GM19467 (cell line): ENCODE data around the gene PFKL.
"Not testable (repeated sequence)": the region's sequence is repeated elsewhere in the genome, so short reads cannot be mapped to it uniquely, and the experiment has no call there.

Experiments
- ATAC-seq: cut with Tn5 transposase; IDR thresholded peaks from one replicate; pipeline ENCODE4 v1.9.1; 2021; ENCODE audit warnings: mild to moderate bottlenecking, moderate library complexity; ENCODE audit not compliant: unreplicated experiment

The PFKL gene

DNA sequence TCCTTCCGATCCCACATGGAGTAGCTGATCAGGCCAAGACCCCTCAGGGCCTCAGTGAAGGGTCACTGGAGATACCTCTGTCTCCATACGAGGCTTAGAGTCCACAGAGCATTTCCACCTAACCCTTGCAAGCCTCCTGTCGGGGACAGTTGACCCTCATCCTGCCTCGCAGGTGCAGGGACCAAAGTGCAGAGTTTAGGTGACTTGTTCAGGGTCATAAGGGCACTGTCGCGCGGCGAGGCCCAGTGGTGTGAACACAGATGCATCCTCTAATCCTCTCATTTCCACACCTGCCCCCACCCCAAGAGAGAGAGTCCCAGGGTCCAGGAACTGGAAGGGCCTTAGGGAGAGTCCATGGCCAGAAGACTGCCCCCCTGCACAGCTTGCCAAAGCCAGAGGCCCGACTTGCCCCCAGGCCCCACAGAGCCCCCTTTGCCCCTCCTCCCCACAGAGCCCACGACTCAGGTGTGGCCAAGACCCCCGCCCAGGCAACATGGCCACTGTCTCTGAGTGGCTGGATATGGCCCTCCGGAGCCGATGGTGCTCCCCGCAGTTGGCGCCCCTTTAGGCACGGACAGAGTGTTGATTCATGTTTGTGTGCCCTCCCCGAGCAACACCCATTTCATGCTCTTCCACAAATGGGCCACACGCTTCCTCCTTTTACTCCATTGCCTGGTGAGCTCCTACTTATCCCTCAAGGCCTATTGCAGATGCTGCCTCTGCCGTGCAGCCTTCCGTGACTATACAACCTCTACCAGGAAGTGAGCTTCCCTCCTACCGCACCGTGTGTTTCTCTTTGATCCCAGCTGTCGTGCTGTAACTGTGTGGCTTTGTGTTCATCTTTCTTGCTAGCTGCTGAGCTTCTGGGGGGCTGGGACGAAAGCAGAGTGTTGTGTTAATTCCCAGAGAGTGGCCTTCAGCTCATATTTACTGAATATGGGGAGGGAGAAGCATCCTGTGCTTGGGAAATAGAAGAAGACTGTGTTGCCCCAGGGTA lies 55.2 kb downstream of the PFKL start:
- ATAC-seq: no peak

DNA sequence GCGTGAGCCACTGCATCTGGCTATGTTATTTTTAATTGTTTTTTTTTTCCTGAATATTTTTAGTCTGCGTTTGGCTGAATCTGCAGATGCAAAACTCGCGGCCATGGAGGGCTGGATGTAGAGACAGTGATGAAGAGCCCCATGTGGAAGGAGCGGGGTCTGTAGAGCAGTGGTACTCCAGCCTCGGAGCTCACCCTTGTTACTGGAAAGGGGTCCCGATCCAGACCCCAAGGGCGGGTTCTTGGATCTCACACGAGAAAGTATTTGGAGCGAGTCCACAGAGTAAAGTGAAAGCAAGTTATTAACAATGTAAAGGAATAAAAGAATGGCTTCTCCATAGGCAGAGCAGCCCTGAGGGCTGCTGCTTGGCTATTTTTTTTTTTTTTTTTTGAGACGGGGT lies 56.3 kb downstream of the PFKL start:
- ATAC-seq: no peak

DNA sequence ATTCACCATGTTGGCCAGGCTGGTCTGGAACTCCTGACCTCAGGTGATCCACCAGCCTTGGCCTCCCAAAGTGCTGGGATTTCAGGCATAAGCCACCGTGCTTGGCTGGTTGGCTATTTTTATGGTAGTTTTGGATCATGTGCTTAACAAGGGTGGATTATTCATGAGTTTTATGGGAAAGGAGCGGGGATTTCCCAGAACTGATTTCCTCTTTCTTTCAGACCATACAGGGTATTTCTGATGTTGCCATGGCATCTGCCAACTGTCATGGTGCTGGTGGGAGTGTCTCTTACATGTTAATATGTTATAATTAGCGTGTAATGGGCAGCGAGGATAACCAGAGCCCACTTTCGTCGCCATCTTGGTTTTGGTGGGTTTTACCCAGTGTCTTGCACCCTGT lies 56.8 kb downstream of the PFKL start:
- no peak for ATAC-seq

DNA sequence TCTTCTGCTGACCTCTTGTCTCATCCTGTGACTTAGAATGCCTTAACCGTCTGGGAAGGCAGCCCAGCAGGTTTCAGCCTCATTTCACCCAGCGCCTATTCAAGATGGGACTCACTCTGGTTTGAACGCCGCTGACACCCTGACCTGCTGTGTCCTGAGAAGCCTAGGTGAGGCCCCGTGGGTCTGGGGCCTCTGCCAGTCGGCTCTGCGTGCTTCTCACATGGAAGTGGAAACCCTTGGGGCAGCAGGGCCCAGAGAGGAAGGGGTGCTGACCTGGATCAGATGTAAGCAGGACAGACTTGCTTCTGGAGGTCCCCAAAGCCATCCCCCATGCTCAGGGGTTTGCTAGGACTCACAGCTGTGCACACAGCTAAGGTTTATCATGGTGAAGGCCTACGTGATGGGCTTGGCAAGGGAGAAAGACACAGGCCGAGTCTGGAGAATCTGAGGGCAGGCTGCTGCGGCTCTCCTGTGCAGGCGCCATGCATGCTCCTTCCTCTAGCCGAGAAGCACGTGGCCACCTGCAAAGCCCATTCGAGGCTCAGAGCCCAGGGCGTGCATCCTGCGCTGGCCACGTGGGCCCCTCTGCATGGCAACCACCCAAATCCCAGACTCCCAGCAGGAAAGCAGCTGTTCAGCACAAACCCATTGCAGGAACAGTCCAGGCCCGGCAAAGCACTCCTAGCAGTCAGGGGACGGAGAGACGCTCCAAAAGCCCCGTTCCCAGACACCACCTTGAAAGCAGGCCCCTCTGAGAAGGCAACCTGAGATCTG lies 57.4 kb downstream of the PFKL start:
- no peak for ATAC-seq

DNA sequence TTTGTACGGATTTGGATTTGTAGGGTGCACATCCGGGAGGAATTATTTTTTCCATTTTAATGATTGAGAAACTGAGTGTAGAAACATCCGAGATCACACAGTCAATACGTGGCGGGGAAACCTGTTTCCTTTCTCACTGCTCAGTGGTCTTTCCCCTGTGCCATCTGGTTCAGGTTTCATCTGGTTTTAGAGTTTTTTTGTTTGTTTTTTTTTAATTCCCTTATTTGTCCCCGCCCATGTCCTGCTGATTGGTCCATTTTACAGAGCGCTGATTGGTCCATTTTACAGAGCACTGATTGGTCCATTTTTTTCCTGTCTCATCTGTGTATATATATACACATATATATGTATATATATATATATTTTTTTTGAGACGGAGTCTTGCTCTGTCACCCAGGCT lies 59.5 kb downstream of the PFKL start:
- ATAC-seq: no peak

DNA sequence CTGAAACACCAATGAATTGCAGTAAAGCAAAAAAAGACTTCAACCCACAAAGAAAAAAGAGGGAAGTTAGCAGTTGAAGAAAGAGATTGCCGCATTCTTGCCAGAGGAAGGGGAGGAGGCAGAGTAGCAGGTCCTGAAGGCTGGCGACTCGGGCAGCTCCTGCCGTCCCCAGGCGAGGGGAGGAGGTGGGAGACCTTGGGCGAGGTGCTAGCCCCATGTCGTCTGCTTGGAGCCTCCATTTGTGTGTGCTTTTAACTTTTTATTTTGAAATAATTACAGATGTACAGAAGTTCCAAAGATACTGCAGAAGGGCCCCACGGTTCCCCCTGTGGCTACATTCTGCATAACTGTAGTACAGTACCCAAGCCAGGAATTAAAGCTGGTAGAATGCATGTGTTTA lies 60.3 kb downstream of the PFKL start:
- ATAC-seq: no peak

DNA sequence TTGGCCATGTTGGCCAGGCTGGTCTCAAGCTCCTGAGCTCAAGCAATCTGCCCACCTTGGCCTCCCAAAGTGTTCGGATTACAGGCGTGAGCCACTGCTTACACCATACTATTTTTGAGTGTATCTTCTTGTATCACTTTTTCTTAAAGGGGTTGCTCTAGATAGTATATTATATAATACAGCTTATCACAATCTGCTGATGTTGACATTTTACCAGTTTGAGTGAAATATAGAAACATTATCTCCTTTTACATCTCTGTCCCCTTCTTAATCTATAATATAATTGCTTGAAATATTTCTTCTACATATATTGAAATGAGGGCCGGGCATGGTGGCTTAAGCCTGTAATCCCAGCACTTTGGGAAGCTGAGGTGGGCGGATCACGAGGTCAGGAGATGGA lies 62.0 kb downstream of the PFKL start:
- not testable (repeated sequence) for ATAC-seq

DNA sequence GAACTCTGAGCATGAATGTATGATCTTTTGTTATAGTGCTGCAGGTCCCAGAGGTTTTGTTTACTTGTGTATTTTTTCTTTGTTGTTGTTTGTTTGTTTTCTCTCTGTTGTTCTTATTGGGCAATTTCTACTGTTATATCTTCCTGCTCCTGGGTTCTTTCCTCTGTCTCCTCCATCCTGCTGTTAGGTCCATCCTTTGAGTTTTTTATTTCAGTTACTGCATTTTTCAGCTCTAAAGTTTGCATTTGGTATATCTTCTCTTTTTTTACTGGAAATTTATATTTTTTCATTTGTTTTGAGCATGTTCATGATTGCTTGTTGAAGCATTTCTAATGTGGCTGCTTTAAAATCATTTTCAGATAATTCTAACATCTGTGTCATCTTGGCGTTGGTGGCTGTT lies 63.4 kb downstream of the PFKL start:
- no peak for ATAC-seq

DNA sequence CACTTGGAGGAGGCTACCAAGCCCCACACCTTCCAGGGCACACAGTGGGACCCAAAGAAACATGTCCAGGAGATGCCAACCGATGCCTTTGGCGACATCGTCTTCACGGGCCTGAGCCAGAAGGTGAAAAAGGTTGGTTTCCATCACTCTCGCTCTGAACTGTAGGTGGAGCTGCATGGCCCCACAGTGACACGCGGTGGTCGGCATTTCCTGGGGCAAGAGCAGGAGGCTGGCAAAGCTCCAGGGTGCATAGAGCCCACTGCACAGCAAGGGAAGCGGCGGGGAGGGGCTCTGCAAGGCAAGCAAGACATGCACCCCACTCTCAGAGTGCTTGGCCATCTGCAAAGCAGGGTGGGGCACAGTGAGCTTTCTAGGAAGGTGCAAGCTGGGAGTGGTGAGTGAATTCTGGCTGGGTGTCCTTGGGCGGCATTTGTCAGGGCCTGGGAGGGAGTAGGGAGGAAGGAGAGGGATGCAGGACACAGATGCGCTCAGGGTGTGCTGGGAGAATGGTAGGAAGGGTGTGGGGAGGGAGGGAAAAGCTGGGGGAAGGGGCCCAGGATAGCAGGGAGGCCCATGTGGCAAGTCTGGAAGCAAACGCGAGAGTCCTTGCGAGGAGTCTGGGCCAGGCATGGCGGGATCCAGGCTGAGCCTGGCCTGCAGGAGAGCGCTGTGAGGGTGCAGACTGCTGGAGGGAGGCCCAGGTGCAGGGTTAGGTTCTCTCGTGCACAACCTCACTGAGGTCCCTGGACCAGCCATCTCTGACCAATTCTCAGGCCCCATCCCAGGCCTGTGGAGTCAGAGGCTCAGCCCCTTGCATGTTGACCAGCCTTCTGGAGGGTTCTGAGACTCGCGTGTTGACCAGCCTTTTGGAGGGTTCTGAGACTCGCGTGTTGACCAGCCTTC lies 64.5 kb downstream of the PFKL start:
- no peak for ATAC-seq

DNA sequence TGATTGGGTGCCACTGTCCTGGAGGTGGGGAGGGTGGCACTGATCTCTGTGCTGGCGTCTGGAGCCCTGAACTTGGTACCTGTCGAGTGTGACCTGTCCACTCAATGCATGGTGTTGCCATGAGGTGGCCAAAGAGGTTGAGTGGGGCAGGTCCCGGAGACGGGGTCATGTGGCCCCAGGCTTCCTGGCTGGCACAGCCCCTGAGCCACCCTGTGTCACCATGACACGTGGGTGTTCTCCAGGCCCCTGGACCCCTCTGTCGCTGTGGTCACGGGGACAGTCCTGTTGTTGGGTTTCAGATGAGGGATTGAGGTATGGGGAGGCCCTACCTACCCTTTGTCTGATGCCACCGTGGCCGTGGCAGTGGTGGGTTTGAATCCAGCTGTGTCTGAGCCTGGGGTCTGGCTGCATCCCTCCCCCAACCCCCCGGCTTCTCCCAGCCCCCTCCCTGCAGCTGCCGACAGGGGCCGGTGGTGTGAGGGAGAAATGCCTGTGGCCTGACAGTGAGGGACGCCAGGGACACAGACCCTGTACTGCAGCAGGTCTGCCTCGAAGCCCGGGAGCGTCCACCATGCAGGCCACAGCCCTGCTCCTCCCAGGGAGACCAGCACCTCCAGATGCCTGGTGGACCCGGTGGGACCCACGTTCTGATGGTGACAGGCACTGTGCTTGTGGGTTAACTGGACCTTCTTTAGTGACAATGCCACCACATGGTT lies 65.6 kb downstream of the PFKL start:
- no peak for ATAC-seq

DNA sequence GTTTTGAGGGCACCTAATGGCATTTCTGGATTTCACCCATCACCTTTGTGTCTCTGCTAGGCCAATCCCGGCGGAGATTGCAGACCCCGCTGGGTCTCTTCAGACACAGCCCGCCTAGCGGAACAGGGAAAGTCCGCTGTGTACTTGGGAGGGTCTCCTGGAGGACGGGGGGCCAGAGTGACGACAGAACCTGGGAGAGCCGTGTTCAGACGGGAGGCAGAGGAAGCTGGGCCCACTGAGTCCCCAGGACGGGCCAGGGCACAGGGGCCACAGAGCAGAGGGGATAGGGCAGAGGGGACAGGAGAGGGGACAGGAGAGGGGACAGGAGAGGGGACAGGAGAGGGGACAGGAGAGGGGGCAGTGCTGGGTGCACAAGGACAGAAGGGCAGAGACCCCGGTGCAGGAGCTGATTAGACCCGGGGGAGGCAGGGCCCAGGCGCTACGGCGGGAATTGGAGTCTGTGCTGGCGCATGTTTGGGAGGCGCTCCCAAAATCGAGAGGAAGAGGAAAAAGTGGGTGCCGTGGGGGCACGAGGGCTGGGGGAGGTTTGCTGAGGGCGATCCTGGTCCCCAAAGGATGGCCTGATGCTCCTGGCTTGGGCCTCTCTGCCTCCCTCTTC lies 66.2 kb downstream of the PFKL start:
- no peak for ATAC-seq

DNA sequence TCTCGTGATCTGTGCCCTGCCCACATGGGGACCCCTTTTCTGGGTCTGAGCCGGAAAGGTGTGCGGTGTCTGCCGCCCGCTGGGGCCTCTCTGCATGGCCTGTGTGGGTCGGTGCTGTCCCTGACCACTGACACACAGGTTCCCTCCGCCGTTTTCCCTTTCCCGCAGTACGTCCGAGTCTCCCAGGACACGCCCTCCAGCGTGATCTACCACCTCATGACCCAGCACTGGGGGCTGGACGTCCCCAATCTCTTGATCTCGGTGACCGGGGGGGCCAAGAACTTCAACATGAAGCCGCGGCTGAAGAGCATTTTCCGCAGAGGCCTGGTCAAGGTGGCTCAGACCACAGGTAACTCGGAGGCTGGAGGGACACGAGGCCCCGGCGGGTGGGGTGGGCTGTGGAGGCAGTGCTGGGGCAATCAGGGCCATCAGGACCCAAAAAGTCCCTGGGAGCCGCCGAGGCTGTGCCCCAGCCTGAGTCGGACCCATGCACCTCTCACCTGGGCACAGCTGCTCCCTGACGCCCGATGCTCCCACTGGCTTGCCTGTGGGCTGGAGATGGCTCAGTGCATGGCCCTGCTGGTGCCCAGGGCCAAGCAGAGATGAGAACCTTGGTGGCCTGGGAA lies 66.8 kb downstream of the PFKL start:
- ATAC-seq: no peak

DNA sequence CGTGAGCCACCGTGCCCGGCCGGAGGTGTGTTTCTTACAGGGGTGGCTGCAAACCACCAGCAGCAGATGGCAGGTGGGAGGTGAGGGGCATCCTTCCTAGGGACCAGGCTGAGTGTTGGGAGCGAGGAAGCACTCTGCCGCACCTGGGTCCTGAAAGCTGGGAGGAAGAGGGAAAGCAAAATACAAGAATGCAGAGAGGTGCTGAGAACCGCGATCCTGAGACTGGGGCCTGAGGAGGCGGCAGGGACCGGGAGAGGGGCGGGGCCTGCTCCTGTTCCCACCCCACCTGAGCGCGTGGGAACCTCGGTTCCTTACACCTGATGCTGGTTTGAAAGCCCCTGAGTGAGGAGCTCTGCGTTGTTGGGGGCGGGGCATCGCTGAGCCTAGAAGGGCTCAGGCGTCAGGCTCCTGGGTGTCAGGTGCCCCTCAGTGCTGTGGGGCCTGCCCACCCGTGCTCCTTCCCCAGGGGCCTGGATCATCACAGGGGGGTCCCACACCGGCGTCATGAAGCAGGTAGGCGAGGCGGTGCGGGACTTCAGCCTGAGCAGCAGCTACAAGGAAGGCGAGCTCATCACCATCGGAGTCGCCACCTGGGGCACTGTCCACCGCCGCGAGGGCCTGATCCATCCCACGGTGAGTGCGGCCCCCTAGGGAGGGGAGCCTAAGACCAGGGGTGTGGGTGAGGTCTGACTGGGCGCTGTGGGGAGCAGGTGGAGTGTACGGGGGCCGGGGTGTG lies 69.0 kb downstream of the PFKL start:
- no peak for ATAC-seq

DNA sequence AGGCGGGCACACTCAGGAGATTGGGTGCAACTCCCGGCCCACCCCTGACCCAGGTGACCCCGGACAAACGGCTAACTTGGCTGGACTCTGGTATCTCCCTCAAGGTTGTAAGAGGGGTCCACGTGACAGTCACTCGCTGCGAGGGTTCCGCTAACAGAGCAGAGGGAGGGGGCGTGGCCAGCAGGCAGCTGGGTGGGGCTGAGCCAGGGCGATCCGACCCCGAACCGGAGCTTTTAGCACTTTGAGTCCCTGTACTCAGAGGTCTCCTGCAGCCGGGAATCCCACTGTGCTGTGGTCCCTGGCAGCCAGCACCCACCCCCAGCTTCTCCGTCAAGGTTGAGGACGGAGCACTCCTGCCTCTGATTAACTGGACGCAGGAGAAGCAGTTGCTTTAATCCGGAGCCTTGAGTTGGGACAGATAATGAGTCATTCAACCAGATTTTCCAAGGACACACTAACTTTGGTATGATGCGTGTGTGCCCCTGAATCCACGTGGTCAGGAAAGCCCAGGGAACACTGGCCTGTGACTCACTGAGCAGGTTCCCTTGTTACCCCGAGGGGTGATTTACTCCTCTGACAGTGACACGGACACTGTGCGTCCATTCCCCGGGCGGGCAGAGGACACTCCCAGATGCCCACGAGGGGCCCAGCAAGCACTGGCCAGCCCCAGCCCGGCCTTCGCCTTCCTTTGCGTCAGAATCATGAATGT lies 70.3 kb downstream of the PFKL start:
- no peak for ATAC-seq

DNA sequence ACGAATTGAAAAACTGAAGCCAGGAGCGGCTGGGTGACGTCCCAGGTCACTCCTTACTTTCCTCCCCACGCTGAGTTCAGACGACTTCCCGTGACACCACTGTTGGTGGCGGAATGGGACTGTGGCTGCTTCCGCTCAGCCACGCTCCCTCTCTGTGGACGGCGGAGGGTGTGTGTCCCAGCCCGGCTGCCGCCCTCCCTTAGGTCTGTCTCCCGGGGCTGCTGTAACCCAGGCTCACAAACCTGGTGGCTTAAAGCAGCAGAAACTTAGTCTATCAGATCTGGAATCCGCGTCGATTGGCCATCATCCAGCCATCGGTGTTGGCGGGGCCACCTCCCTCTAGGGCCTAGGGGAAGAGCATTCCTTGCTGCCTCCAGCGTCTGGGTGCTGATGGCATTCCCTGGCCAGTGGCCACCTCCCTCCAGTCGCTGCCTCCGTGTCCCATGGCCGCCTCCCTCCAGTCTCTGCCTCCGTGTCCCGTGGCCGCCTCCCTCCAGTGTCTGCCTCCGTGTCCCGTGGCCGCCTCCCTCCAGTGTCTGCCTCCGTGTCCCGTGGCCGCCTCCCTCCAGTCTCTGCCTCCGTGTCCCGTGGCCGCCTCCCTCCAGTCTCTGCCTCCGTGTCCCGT lies 71.0 kb downstream of the PFKL start:
- ATAC-seq: no peak

DNA sequence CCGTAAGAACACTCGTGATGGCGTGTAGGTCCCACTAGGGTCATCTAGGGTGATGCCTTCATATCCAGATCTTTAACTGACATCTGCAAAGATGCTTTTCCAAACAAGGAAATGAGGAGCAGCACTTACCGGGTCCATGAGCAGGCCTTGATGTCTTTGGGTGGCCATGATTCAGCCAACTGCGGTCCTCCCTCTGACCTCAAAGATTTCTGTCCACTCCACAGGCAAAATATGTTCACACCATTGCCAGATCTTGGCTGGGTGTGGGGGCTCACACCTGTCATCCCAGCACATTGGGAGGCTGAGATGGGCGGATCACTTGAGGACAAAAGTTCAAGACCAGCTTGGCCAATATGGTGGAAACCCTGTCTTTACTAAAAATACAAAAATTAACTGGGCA lies 71.7 kb downstream of the PFKL start:
- no peak for ATAC-seq

DNA sequence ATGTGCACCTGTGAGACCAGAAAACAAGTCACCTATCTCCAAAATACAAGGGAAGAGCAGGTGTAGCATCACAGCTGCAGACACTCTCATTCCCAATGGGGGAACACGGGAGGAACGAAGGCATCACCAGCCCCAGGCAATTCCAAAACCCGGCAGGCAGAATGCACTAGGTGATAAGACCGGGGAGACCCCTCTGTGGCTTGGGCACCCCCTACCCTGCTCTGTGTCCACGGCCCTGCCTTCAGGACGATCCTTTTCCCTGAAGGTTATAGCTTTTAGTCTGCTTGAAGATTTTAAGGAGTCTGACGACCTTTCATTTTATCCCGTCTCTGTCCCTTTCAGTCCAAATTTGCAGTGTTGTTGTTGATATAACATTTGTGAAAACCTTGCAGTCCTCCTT lies 72.8 kb downstream of the PFKL start:
- no peak for ATAC-seq
